ENCODE results near the gene FIG4. TPM values are rescaled to one million over a fixed set of nuclear protein-coding genes. Genes with fewer than 3 reads are reported as not detected.

Gene FIG4
- total RNA-seq, 1 experiment from 2014 or later: 23.1 TPM

- Histone ChIP-seq H4K20me1 (ENCODE audit: control insufficient read depth, insufficient read depth, insufficient read length) (no peaks in the 10 kb centered on the region), H3K4me2 (ENCODE audit: insufficient read depth, insufficient read length, low read length) (no peak overlapping the region), H3K79me2 (ENCODE audit: insufficient read depth, low read length) (no peaks in the 10 kb centered on the region; the same call in 1 of the 2 replicates), H3K23ac (ENCODE audit: insufficient read length, low read depth, low read length) (no peak overlapping the region), H2BK20ac (ENCODE audit: low read depth, low read length, poor library complexity, severe bottlenecking) (no peak overlapping the region), H3K14ac (ENCODE audit: insufficient read depth, low read length) (no peak overlapping the region; the same call in 1 of the 2 replicates), H3K4ac (ENCODE audit: low read depth, low read length) (no peak overlapping the region), H4K5ac (ENCODE audit: insufficient read length, low read depth, low read length) (no peak overlapping the region), H3K27ac (ENCODE audit: insufficient read length, low read depth, low read length) (no peak overlapping the region), H3K9ac (ENCODE audit: extremely low read depth, insufficient read length, low read length) (no peak overlapping the region), H2BK15ac (ENCODE audit: low read depth, low read length) (no peak overlapping the region), H3K9me3 (ENCODE audit: control insufficient read depth, low read depth, low read length) (no peaks in the 10 kb centered on the region), H2BK12ac (ENCODE audit: insufficient read length, low read depth, low read length) (no peak overlapping the region), H3K23me2 (ENCODE audit: insufficient read length, low read depth, low read length, poor library complexity, severe bottlenecking) (no peaks in the 10 kb centered on the region), H4K8ac (replicated peaks; ENCODE audit: insufficient read length, low read depth, low read length) (no peak overlapping the region), H3K56ac (ENCODE audit: insufficient read length, low read depth, low read length) (no peak overlapping the region), H3K4me1 (ENCODE audit: insufficient read depth, low read length) (no peaks in the 10 kb centered on the region), H3T11ph (ENCODE audit: low read length) (no peak overlapping the region), H2BK120ac (ENCODE audit: low read depth, low read length, poor library complexity, severe bottlenecking) (no peak overlapping the region), H2AK5ac (ENCODE audit: insufficient read length, low read length) (no peak overlapping the region), H4K91ac (ENCODE audit: insufficient read length, low read depth, low read length) (no peak overlapping the region), H2BK5ac (ENCODE audit: insufficient read length, low read length) (no peak overlapping the region), H3K27me3 (ENCODE audit: insufficient read depth, low read length) (no peaks in the 10 kb centered on the region), H3K18ac (ENCODE audit: insufficient read length, low read depth, low read length) (no peak overlapping the region), H3K79me1 (ENCODE audit: insufficient read depth, low read depth, low read length, poor library complexity, severe bottlenecking) (no peaks in the 10 kb centered on the region), H2AFZ (ENCODE audit: low read length) (no peak overlapping the region)
- no peak for TF ChIP-seq CTCF (conservative IDR thresholded peaks at IDR 0.05)
- no peaks in the 10 kb centered on the region for H3K27me3 Mint-ChIP-seq (ENCODE audit: low read depth)
- H3K27ac Mint-ChIP-seq: peak overlapping the region in 1 of 3 experiments; percentile 95; a peak in 1 of 7 replicates
- peaks cover 5 to 16% of the 10 kb centered on the region in 2 experiments; a peak in 4 of 5 replicates for H3K9me3 Mint-ChIP-seq
- peaks cover 0 to 4% of the 10 kb centered on the region in 2 experiments; a peak in 1 of 4 replicates for H3K4me1 Mint-ChIP-seq
- no peak overlapping the region for H3K4me3 Mint-ChIP-seq
- DNase-seq: no peak
- peaks cover 9 to 26% (median 13%) of the 10 kb centered on the region in 3 experiments; a peak in 6 of 7 replicates for H3K36me3 Mint-ChIP-seq (ENCODE audit: insufficient read depth in 1 of 3, low read depth in 3 of 3)
- WGBS (ENCODE audit: extremely low coverage, insufficient read length, low lambda C conversion rate): no CpG with 5 or more reads among the region's 8 CpGs
Observed at GRCh38 chr6:109713097-109713496, 22.0 kb downstream of the FIG4 start.
